CD14-positive monocyte (primary cell): Measurements from ENCODE around the gene UNCX. TPM values are rescaled to one million over a fixed set of nuclear protein-coding genes. Genes with fewer than 3 reads are reported as not detected.

Experiments used
- DNase-seq, 3 donors: peaks; one replicate each; pipeline ENCODE4 v3.0.0-alpha.2; 2011 to 2022
- H2AFZ ChIP-seq: 2 replicates; pipeline ENCODE4 v1.6.0; 2012; ENCODE audit warnings: mild to moderate bottlenecking, low read depth, low read length, inconsistent platforms; ENCODE audit not compliant: insufficient read depth, poor library complexity, severe bottlenecking
- H3K27ac ChIP-seq, 2 donors: 1 replicate in 1 of 2; 2 replicates in 1 of 2; pipeline ENCODE4 v1.5.1; 2012 to 2013; ENCODE audit warnings: low read length in 2 of 2, control low read depth in 1 of 2, inconsistent platforms in 1 of 2, low read depth in 1 of 2, mild to moderate bottlenecking in 1 of 2
- H3K27me3 ChIP-seq, 2 donors: one replicate each; pipeline versions ENCODE4 v1.6.0 to v1.6.1; 2011 to 2013; ENCODE audit warnings: low read length in 2 of 2; ENCODE audit not compliant: control insufficient read depth in 2 of 2, insufficient read depth in 2 of 2
- H3K36me3 ChIP-seq, 2 donors: replicated peaks in 1 of 2; 1 replicate in 1 of 2; 2 replicates in 1 of 2; pipeline versions ENCODE4 v1.5.1 to v1.6.1; 2012 to 2013; ENCODE audit warnings: low read length in 2 of 2, control low read depth in 1 of 2, inconsistent platforms in 1 of 2, mild to moderate bottlenecking in 1 of 2; ENCODE audit not compliant: insufficient read depth in 2 of 2, control insufficient read depth in 1 of 2
- H3K4me1 ChIP-seq, 2 donors: 1 replicate in 1 of 2; 2 replicates in 1 of 2; pipeline versions ENCODE4 v1.5.1 to v1.6.1; 2012 to 2013; ENCODE audit warnings: low read length in 2 of 2, control low read depth in 1 of 2, inconsistent platforms in 1 of 2, mild to moderate bottlenecking in 1 of 2, moderate library complexity in 1 of 2; ENCODE audit not compliant: insufficient read depth in 2 of 2, control insufficient read depth in 1 of 2
- H3K4me2 ChIP-seq: replicated peaks from 2 replicates; pipeline ENCODE3; 2012; ENCODE audit warnings: low read length, moderate library complexity, mild to moderate bottlenecking; ENCODE audit not compliant: poor library complexity, severe bottlenecking; ENCODE audit errors: extremely low read depth
- H3K4me3 ChIP-seq, 3 experiments: fragments of 200-600 bp in 1 of 3; sonication (generic) in 1 of 3; replicated peaks in 1 of 3; 1 replicate in 2 of 3; 2 replicates in 1 of 3; pipeline ENCODE4 v1.5.1; 2011 to 2013; ENCODE audit warnings: low read length in 3 of 3, mild to moderate bottlenecking in 3 of 3, control low read depth in 2 of 3, low read depth in 2 of 3, inconsistent platforms in 1 of 3, moderate library complexity in 1 of 3
- H3K79me2 ChIP-seq: 2 replicates; pipeline ENCODE4 v1.6.0; 2012; ENCODE audit warnings: mild to moderate bottlenecking, control low read depth, inconsistent platforms, low read length, moderate library complexity; ENCODE audit not compliant: insufficient read depth
- H3K9ac ChIP-seq: 2 replicates; pipeline ENCODE4 v1.6.0; 2017; ENCODE audit warnings: low read length, mild to moderate bottlenecking; ENCODE audit not compliant: insufficient read depth, poor library complexity, severe bottlenecking
- H3K9me3 ChIP-seq, 2 donors: replicated peaks in 1 of 2; 1 replicate in 1 of 2; 2 replicates in 1 of 2; pipeline versions ENCODE4 v1.5.1 to v1.6.1; 2012 to 2013; ENCODE audit warnings: low read length in 2 of 2, control low read depth in 1 of 2; ENCODE audit not compliant: control insufficient read depth in 1 of 2, insufficient read depth in 1 of 2
- H4K20me1 ChIP-seq: 2 replicates; pipeline ENCODE4 v1.6.0; 2012; ENCODE audit warnings: mild to moderate bottlenecking, low read length, control low read depth, moderate library complexity; ENCODE audit not compliant: insufficient read depth
- H3K27ac Mint-ChIP-seq, 7 donors: one replicate each; pipeline ENCODE4 v1.8.0; 2020; ENCODE audit warnings: mild to moderate bottlenecking in 7 of 7, mixed read lengths in 7 of 7, moderate library complexity in 6 of 7, inconsistent platforms in 2 of 7
- H3K27me3 Mint-ChIP-seq, 3 donors: one replicate each; pipeline ENCODE4 v1.8.0; 2021 to 2022; ENCODE audit warnings: low read depth in 3 of 3, mild to moderate bottlenecking in 3 of 3, mixed read lengths in 3 of 3, moderate library complexity in 3 of 3, inconsistent platforms in 1 of 3
- H3K36me3 Mint-ChIP-seq, 2 donors: one replicate each; pipeline ENCODE4 v1.8.0; 2020; ENCODE audit warnings: mixed read lengths in 2 of 2, inconsistent platforms in 1 of 2, mild to moderate bottlenecking in 1 of 2
- H3K4me1 Mint-ChIP-seq: one replicate; pipeline ENCODE4 v1.8.0; 2020; ENCODE audit warnings: mild to moderate bottlenecking, mixed read lengths
- H3K4me3 Mint-ChIP-seq, 2 donors: one replicate each; pipeline ENCODE4 v1.8.0; 2020; ENCODE audit warnings: mild to moderate bottlenecking in 2 of 2, mixed read lengths in 2 of 2, moderate library complexity in 1 of 2
- H3K9me3 Mint-ChIP-seq, 7 donors: one replicate each; pipeline ENCODE4 v1.8.0; 2020 to 2022; ENCODE audit warnings: mixed read lengths in 7 of 7, mild to moderate bottlenecking in 6 of 7, moderate library complexity in 6 of 7, inconsistent platforms in 2 of 7
- CTCF ChIP-seq: fragments of 200-600 bp; IDR thresholded peaks from one replicate; pipeline ENCODE4 v1.8.0; 2022; ENCODE audit warnings: antibody characterized with exemption, mild to moderate bottlenecking
- WGBS: methylation state at CpG from one replicate; pipeline ENCODE4 v1.1.5; 2013; ENCODE audit warnings: missing lambda C conversion rate; ENCODE audit not compliant: insufficient coverage; 5-methylcytosine and 5-hydroxymethylcytosine counted together
- intact Hi-C, 2 donors: fragments of 100-400 bp; cut with micrococcal nuclease; formaldehyde crosslinking; loops; one replicate each; pipeline versions ENCODE4 v1.15.0 to v1.15.1; 2023
- polyA minus RNA-seq: library from RNA; depleted of rRNA, polyadenylated mRNA; stranded (reverse); fragments of >200 nt; gene quantifications from 2 replicates; pipeline ENCODE4 v1.2.3, GENCODE V29; 2012
- polyA plus RNA-seq, 3 donors: library from polyadenylated mRNA; depleted of rRNA in 1 of 3; unstranded in 2 of 3; stranded (reverse) in 1 of 3; fragments of 300-500 nt in 2 of 3; fragments of >200 nt in 1 of 3; fragmentation: Illumina TruSeq in 2 of 3; gene quantifications; 1 replicate in 2 of 3; 2 replicates in 1 of 3; pipeline ENCODE4 v1.2.3, GENCODE V29; 2012 to 2021
- total RNA-seq, 12 experiments: library from RNA in 1 of 12; stranded (reverse) in 1 of 12; fragments of 120-200 nt in 1 of 12; gene quantifications; one replicate each; pipeline ENCODE4 v1.2.4 and lab custom pipeline; 2013 to 2026; ENCODE audit warnings: mixed read lengths in 6 of 12, inconsistent platforms in 1 of 12

The UNCX gene
- not detected for total RNA-seq (2013)
- not detected for polyA plus RNA-seq
- polyA minus RNA-seq, result not detected in 2 replicates
- total RNA-seq (lab: John Stamatoyannopoulos, UW), result 0 to 0.15 (median 0) reads per million in 11 experiments

GRCh38 chr7:1232623-1233332 lies at the start of gene UNCX:
TSS of gene UNCX (plus strand) at chr7:1232872. CDS start at chr7:1233018, 146 bp downstream.
- Histone ChIP-seq H3K4me2 (no peak within 1 kb of the TSS), H3K9me3 (peaks cover 0 to 7% of the 10 kb centered on the region in 2 donors), H3K9ac (no peak within 1 kb of the TSS), H2AFZ (no peak within 1 kb of the TSS), H3K79me2 (no peaks in the 10 kb centered on the region), H3K36me3 (no peaks in the 10 kb centered on the region), H3K27ac (no peak within 1 kb of the TSS), H3K4me1 (peaks cover 3% of the 10 kb centered on the region in 2 donors), H3K4me3 (no peak within 1 kb of the TSS), H4K20me1 (no peaks in the 10 kb centered on the region), H3K27me3 (peaks cover 56 to 74% of the 10 kb centered on the region in 2 donors)
- Mint-ChIP-seq H3K27me3 (peaks cover 69 to 78% (median 76%) of the 10 kb centered on the region in 3 donors), H3K4me3 (peak within 1 kb of the TSS in 1 of 2 donors; percentile 86), H3K27ac (no peak within 1 kb of the TSS), H3K9me3 (peaks cover 0 to 41% (median 8%) of the 10 kb centered on the region in 7 donors), H3K4me1 (peaks cover 10% of the 10 kb centered on the region), H3K36me3 (peaks cover 0 to 9% of the 10 kb centered on the region in 2 donors)
- no peak for TF ChIP-seq CTCF
- no peak for DNase-seq
- WGBS, result 3% methylated on average over 68 of the region's 81 CpGs
- intact Hi-C loops, result no loop called here

GRCh38 chr7:1187127-1187526 lies 45.5 kb upstream of the UNCX start:
- peaks cover 6 to 8% of the 10 kb centered on the region in 2 donors for H3K4me1 ChIP-seq
- H3K9ac ChIP-seq, result no peak overlapping the region
- TF ChIP-seq CTCF, result no peak
- H3K9me3 ChIP-seq, result peaks cover 9 to 15% of the 10 kb centered on the region in 2 donors
- peak overlapping the region in 1 of 7 donors; percentile 66 for H3K27ac Mint-ChIP-seq
- H3K79me2 ChIP-seq, result no peaks in the 10 kb centered on the region
- H3K9me3 Mint-ChIP-seq, result peaks cover 4 to 21% (median 10%) of the 10 kb centered on the region in 7 donors
- H3K27me3 ChIP-seq, result no peaks in the 10 kb centered on the region
- no peak overlapping the region for H3K27ac ChIP-seq
- H3K27me3 Mint-ChIP-seq, result peaks cover 11 to 16% (median 14%) of the 10 kb centered on the region in 3 donors
- no peak overlapping the region for H3K4me2 ChIP-seq
- peaks cover 10% of the 10 kb centered on the region for H3K4me1 Mint-ChIP-seq
- peak overlapping the region in 1 of 2 donors; percentile 30 for H3K4me3 Mint-ChIP-seq
- no peak overlapping the region for H2AFZ ChIP-seq
- intact Hi-C loops, result no loop called here
- H3K4me3 ChIP-seq, result no peak overlapping the region
- 76% methylated on average over 9 of the region's 11 CpGs for WGBS
- H4K20me1 ChIP-seq, result no peaks in the 10 kb centered on the region
- DNase-seq, result no peak
- no peaks in the 10 kb centered on the region for H3K36me3 ChIP-seq
- H3K36me3 Mint-ChIP-seq, result no peaks in the 10 kb centered on the region
